DND-41 (cell line): ENCODE data around the gene PREX1.

Source experiments
- ATAC-seq: fragments of 200-7000 bp; cut with Tn5 transposase; 3 replicates; pipeline ENCODE4 v1.9.1; 2021; ENCODE audit warnings: low read depth; ENCODE audit not compliant: insufficient read depth
- DNase-seq: peaks from one replicate; pipeline ENCODE4 v3.0.0-alpha.2; 2020
- H2AFZ ChIP-seq: 2 replicates; pipeline ENCODE4 v1.6.0; 2012; ENCODE audit warnings: low read depth, low read length
- H3K27ac ChIP-seq: 2 replicates; pipeline ENCODE4 v1.5.1; 2012; ENCODE audit warnings: low read length, inconsistent platforms
- H3K27me3 ChIP-seq: fragments of 200-600 bp; sonication (generic); 2 replicates; pipeline ENCODE4 v1.6.0; 2012; ENCODE audit warnings: low read length, mild to moderate bottlenecking, inconsistent platforms; ENCODE audit not compliant: insufficient read depth, poor library complexity
- H3K36me3 ChIP-seq: 2 replicates; pipeline ENCODE4 v1.5.1; 2012; ENCODE audit warnings: low read length, inconsistent platforms; ENCODE audit not compliant: insufficient read depth
- H3K4me1 ChIP-seq: 2 replicates; pipeline ENCODE4 v1.5.1; 2012; ENCODE audit warnings: mild to moderate bottlenecking, low read length; ENCODE audit not compliant: insufficient read depth
- H3K4me2 ChIP-seq: 2 replicates; pipeline ENCODE4 v1.6.0; 2012; ENCODE audit warnings: mild to moderate bottlenecking, moderate library complexity, low read length, inconsistent platforms; ENCODE audit not compliant: insufficient read depth
- H3K4me3 ChIP-seq, 2 experiments: fragments of 200-600 bp in 1 of 2; shearing (Covaris generic) in 1 of 2; 2 replicates each; pipeline ENCODE4 v1.5.1; 2012 to 2016; ENCODE audit warnings: inconsistent platforms in 2 of 2, low read length in 2 of 2, mild to moderate bottlenecking in 2 of 2, low read depth in 1 of 2, moderate library complexity in 1 of 2
- H3K79me2 ChIP-seq: 2 replicates; pipeline ENCODE4 v1.6.0; 2012; ENCODE audit warnings: low read length, inconsistent platforms; ENCODE audit not compliant: insufficient read depth
- H3K9ac ChIP-seq: 2 replicates; pipeline ENCODE4 v1.6.0; 2012; ENCODE audit warnings: low read depth, mild to moderate bottlenecking, inconsistent platforms, low read length, moderate library complexity
- H3K9me3 ChIP-seq: 2 replicates; pipeline ENCODE4 v1.5.1; 2012; ENCODE audit warnings: low read length, moderate library complexity, mild to moderate bottlenecking, inconsistent platforms; ENCODE audit not compliant: insufficient read depth, severe bottlenecking
- H4K20me1 ChIP-seq: 2 replicates; pipeline ENCODE4 v1.6.0; 2012; ENCODE audit warnings: low read length; ENCODE audit not compliant: insufficient read depth
- EZH2 ChIP-seq: IDR thresholded peaks from 3 replicates; pipeline ENCODE4 v1.6.1; 2012; ENCODE audit warnings: borderline replicate concordance, low read depth, mild to moderate bottlenecking, moderate library complexity, low read length, inconsistent platforms; ENCODE audit not compliant: severe bottlenecking
- TF ChIP-seq, protein P1 (sequence below): IDR thresholded peaks from 2 replicates; pipeline ENCODE4 v1.5.1; 2012; ENCODE audit warnings: borderline replicate concordance, low read length, moderate library complexity, mild to moderate bottlenecking; ENCODE audit not compliant: poor library complexity, severe bottlenecking; ENCODE audit errors: extremely low read depth

The PREX1 gene

DNA sequence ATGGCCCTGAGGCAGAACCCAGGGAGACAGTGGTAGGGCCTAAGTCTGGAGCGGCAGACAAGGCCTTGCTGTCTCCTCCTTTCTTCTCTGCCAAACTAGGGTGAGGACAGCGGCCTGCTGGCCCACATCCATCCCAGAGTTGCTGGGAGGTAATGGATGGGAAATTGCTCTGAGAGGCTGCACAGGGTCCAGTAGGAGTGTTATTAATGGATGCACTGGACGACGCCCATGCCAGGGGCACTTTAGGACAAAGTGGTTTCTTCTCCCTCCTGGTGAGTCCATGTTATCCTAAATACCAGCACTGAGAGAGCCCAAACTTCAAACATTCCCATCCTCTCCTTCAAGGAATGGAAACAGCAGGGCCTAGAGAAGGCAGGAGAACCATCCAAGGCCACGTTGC lies 28.3 kb upstream of the PREX1 start:
- no peak for ATAC-seq
- no peaks in the 10 kb centered on the region for H3K4me1 ChIP-seq
- no peak for DNase-seq

DNA sequence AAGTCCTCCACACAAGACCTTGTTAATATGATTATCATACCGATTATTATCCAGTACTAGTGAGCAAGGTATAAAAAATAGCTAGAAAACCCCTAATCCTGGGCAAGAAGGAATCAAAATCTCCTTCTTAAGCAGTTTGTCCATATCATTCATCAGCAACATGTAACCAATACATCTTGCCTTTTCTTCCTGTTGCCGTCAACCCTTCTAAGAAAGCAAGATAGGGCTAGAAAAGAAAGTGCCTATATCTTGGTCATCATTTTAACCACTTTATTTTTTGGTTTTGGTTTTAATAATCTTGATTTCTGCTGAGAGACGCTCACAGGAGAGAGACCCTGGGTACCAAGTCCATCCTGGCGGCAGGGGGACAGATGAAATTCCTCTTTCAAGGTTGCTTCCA lies 27.2 kb upstream of the PREX1 start:
- Histone ChIP-seq H2AFZ (no peak overlapping the region), H3K4me3 (no peak overlapping the region), H3K79me2 (no peaks in the 10 kb centered on the region), H4K20me1 (no peaks in the 10 kb centered on the region), H3K27ac (no peak overlapping the region), H3K4me2 (no peak overlapping the region), H3K27me3 (peaks cover 4% of the 10 kb centered on the region), H3K36me3 (no peaks in the 10 kb centered on the region), H3K9ac (no peak overlapping the region), H3K9me3 (no peaks in the 10 kb centered on the region), H3K4me1 (no peaks in the 10 kb centered on the region)
- DNase-seq (no peak), ATAC-seq (no peak)
- TF ChIP-seq, protein P1, sequence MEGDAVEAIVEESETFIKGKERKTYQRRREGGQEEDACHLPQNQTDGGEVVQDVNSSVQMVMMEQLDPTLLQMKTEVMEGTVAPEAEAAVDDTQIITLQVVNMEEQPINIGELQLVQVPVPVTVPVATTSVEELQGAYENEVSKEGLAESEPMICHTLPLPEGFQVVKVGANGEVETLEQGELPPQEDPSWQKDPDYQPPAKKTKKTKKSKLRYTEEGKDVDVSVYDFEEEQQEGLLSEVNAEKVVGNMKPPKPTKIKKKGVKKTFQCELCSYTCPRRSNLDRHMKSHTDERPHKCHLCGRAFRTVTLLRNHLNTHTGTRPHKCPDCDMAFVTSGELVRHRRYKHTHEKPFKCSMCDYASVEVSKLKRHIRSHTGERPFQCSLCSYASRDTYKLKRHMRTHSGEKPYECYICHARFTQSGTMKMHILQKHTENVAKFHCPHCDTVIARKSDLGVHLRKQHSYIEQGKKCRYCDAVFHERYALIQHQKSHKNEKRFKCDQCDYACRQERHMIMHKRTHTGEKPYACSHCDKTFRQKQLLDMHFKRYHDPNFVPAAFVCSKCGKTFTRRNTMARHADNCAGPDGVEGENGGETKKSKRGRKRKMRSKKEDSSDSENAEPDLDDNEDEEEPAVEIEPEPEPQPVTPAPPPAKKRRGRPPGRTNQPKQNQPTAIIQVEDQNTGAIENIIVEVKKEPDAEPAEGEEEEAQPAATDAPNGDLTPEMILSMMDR = no peak
- no peak for TF ChIP-seq EZH2

More for the DNA sequence above, 28.3 kb upstream of the PREX1 start:
- H2AFZ ChIP-seq = no peak overlapping the region
- no peaks in the 10 kb centered on the region for H3K9me3 ChIP-seq
- H3K79me2 ChIP-seq = no peaks in the 10 kb centered on the region
- H3K4me2 ChIP-seq = no peak overlapping the region
- no peak overlapping the region for H3K4me3 ChIP-seq
- peaks cover 4% of the 10 kb centered on the region for H3K27me3 ChIP-seq
- no peaks in the 10 kb centered on the region for H4K20me1 ChIP-seq
- no peak overlapping the region for H3K9ac ChIP-seq
- H3K27ac ChIP-seq = no peak overlapping the region
- no peaks in the 10 kb centered on the region for H3K36me3 ChIP-seq
- no peak for TF ChIP-seq EZH2
- TF ChIP-seq, protein P1 = no peak

DNA sequence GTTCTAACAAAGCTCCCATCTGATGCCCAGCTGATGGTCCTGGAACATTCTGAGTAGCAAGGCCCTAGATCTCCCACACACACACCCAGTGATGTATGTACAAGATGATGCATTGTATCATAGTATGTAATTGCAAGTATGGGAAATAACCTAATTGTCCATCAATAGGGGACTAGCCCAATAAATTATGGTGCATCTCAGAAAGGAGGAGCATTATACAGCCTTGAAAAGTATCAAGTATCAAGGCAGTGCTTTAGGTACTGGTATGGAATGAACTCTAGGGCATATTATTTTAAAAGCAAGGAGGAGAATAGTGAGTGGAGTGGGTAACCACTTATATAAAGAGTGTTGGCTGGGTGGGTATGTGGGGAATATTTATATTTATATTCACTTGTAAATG lies 24.8 kb upstream of the PREX1 start:
- Histone ChIP-seq H3K27me3 (no peaks in the 10 kb centered on the region), H3K4me1 (no peaks in the 10 kb centered on the region), H3K36me3 (no peaks in the 10 kb centered on the region), H3K79me2 (no peaks in the 10 kb centered on the region), H3K9ac (no peak overlapping the region), H3K4me3 (no peak overlapping the region), H3K27ac (no peak overlapping the region), H3K4me2 (no peak overlapping the region), H4K20me1 (no peaks in the 10 kb centered on the region), H3K9me3 (no peaks in the 10 kb centered on the region), H2AFZ (no peak overlapping the region)
- ATAC-seq (no peak), DNase-seq (no peak)
- TF ChIP-seq EZH2 = no peak
- TF ChIP-seq, protein P1 = no peak

DNA sequence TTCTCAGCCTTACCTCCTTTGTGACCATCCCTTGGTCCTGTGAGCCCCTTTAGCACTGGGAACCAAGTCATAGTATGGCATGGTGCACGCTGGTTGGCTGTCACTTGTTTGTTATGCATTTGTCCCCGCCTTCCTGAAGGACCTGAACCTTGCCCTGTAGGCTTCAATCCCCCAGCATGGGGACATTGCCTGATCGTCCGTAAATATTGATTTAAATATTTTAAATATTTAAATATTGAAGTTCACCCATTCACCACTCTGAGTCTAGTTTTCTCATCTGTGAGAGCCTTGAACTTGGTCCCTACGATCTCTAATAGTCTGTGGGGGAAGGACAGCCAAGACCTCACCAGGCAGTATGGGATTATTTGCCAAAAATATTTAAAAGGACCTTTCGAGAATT lies 23.8 kb upstream of the PREX1 start:
- no peaks in the 10 kb centered on the region for H3K36me3 ChIP-seq
- no peak overlapping the region for H3K9ac ChIP-seq
- H3K27ac ChIP-seq = no peak overlapping the region

More for the DNA sequence above, 23.8 kb upstream of the PREX1 start:
- TF ChIP-seq EZH2 = no peak
- TF ChIP-seq, protein P1 = no peak
- DNase-seq = no peak
- H3K9me3 ChIP-seq = no peaks in the 10 kb centered on the region
- no peaks in the 10 kb centered on the region for H3K79me2 ChIP-seq
- no peaks in the 10 kb centered on the region for H3K27me3 ChIP-seq
- no peaks in the 10 kb centered on the region for H4K20me1 ChIP-seq
- no peak overlapping the region for H2AFZ ChIP-seq
- H3K4me1 ChIP-seq = no peaks in the 10 kb centered on the region
- no peak overlapping the region for H3K4me2 ChIP-seq
- H3K4me3 ChIP-seq = no peak overlapping the region
- ATAC-seq = no peak
